HG02678 (cell line): ENCODE measurements around the gene RBCK1.
"Not testable (repeated sequence)": the region's sequence is repeated elsewhere in the genome, so short reads cannot be mapped to it uniquely, and the experiment has no call there.

Source experiments
- ATAC-seq: cut with Tn5 transposase; IDR thresholded peaks from one replicate; pipeline ENCODE4 v1.9.1; 2021; ENCODE audit warnings: mild to moderate bottlenecking, moderate library complexity; ENCODE audit not compliant: unreplicated experiment

RBCK1 gene

DNA sequence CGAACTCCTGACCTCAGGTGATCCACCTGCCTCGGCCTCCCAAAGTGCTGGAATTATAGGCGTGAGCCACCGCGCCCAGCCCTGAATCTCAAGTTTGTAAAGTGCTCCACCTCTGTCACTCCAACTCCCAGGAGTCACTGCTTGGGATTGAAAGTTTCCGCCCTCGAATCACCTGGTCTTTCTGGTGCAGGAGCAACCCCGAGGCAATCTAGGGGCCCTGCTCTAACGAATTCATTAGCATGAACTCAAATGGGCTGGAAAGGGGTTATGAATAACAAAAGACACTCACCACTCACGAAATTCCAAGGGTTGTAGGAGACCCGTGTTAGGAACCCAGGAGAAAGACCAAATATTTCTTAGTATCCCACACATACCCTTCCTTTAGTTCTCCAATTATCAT lies 26.1 kb downstream of the RBCK1 start:
- ATAC-seq: no peak

DNA sequence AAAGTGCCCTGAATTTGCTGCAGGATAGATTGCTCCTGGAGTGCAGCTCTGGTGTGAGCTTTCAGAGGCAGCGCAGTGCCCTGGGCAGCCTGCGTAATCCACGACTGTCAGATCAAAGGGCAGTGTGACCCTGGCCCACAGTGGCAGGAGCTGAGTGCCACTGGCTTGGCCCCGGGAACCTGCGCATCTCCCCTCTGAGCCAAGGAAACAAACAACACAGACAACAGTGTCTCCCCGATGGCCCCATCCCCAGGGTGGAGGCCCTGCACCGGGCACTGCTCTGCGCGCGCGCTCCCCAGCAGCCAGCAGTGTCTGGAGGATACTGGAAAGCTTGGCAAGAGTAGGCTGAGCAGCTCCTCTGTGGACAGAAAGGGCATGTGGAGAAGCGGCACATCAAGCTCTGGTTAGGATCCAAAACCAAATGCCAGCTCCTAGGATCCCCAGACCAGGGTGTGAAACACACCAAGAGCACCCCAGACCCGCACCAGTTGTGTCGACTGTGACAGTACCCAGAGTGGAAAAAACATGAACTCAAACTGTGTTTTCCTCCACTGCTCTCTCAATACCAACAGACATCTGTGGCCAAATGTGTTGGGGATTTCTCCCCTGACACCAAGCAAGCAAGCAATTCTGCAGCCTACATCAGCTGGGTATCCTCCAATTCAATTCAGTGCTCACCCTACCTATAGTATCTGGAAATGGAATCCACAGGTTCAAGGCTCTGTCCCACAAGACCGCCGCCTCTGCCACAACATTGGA lies 26.7 kb downstream of the RBCK1 start:
- no peak for ATAC-seq

DNA sequence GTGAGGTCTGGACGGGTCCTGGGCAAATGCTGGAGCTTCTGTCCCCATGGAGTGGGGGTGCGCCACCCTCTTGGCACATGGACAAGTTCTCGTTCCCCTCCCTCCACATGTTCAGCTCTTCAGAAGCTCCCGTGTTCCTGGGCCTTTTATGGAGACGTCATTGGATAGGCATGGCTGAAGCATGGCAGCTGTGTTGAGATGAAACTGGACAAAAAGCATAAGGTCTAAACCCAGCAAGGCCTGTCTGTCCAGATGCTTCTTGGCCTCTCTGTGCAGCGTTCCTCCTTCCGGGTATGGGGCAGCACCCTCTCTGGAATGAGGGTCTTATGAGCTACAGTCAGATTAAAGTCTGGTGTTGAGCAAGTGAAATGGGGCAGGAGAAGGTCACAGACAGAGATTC lies 27.5 kb downstream of the RBCK1 start:
- ATAC-seq: no peak

DNA sequence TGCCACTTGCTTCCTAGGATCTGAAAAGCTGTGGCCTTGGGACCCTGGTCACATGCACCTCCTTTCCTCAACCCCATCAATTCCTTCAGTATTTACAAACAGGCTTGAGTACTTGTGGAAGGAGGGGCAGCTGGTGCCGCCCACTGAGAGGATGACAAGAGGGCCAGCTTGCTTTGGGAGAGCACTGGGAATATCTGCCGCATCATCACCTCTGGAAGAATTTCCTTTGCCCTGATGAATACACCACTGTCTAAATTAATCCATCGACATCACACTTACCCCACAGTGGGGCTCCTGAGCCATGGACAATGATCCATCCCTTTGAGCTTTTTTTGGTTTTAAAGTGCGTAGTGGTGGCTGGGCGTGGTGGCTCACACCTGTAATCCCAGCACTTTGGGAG lies 28.4 kb downstream of the RBCK1 start:
- ATAC-seq: no peak

DNA sequence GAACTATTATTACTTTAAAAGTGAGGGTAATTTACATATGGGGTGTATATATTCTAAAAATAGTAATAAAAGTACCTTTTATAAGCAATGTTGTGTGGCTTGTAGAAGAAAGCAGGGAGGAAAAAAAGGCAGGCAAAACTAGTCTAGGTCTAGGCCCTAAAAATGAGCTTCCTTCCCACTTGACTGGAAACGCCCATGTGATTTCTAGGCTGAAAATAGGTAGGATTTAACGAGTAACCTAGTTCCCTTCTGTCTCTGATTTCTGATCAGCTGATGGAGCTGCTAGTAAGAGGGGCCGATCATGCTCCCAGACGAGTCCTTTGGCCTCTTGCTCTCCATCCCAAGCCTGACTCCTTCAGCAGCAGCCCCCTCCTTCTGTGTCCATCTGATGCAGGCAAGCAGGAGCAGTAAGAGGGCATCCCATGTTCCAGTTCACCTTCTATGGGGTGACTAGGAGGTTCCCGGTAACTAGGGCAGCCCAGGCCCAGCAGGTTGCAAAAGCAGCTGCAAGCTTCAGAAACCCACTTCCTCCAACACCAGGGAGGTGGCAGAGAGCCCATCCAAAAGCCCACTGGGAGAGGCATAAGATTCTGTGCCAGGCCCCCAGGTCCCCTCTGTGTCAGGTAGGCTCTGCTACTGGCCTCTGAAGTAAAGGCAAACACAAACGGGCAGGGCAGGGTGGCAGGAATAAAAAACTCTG lies 29.8 kb downstream of the RBCK1 start:
- no peak for ATAC-seq

DNA sequence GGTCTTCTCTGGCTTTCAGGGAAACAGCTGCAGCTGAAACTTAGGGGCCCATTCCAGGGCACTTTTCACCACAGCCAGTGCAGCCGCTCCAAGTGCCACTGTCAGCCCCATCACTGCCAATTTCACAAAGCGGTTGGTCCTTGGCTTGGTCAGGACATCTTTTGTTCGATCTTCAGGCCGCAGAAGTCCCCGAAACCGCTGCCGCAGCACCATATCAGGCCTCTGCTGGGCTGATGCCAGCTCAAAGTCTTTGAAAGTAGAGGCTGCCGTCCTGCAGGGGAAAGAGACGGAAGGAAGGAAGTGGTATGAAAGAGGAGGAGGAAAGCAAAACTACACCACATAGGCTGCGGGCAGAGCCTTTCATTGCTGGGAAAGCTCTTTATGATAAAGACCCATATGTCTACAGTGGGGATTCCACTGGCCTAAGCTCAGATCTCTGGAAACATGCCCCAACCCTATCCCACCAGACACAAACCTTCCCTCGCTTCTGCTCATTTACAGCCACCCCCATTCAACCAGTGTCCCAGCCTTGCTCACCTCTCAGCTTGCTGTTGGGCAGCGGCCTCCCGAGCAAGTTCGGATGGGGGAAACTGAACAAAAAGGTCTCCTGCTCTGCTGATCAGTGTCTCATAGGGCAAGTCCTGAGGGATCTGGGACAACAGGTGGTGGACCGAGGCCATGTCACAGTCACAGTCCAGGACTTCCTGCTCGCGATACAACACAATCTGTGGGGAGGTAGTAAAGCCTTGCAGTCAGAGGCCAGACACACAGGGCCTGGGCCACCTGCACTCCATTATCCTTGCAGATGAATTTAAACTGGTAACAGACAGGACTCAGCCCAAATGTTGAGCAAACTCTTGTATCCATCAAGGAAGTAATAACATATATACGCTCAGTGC lies 30.7 kb downstream of the RBCK1 start:
- ATAC-seq: peak; percentile 60

DNA sequence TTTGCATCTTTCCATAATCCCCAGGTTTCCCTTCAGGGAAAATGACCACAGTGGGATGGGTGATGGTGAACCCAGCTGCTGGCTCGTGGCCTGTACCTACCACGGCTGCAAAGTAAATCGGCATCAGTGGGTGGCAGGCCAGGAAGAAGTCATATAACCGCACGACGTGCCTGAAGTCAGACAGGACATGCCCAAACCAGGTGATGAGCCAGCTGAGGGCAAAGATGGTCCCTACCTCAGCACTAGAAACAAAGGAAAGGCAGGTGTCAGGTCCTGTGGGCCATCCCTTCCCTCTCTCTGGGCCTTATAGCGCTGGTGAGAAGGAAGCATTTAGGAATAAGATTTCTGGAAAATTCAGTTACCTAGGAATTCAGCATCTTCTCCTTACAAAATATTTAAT lies 32.0 kb downstream of the RBCK1 start:
- no peak for ATAC-seq

DNA sequence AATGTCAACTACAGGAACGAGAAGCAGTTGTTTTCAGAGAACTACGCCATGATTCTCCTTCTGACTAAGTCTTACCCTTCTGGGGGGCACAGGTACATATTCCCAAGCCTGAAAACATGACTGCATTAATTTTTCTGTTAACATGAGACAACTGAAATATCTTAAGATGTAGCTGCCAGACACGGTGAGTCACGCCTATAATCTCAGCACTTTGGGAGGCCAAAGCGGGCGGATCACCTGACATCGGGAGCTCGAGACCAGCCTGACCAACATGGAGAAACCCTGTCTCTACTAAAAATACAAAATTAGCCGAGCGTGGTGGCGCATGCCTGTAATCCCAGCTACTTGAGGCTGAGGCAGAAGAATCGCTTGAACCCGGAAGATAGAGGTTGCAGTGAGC lies 32.5 kb downstream of the RBCK1 start:
- no peak for ATAC-seq

DNA sequence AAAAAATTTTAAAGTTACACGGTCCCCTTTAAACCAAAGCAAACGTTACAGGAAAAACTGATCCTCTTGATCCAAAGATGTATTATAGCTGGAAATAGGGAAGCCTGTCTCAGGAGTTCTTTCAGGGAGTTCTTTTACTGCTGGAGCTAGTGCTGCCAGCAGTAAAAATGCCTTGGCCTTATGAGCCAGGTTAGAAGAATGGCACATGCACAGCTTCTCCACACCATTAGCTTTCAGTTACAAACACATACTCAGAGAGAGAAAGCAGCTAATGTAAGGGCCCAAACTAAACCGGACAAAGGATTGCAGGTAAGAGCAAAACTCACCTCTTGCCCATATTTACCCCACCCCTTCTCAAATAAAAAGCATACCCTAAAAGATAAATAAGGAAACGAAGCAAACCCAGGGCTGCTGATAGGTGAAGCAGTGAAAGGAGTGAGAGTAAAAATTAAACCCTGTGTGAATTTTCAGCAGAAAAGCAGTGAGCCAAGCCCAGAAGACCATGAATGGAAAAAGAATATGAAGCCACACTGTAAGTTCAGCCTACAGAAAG lies 35.2 kb downstream of the RBCK1 start:
- ATAC-seq: no peak

DNA sequence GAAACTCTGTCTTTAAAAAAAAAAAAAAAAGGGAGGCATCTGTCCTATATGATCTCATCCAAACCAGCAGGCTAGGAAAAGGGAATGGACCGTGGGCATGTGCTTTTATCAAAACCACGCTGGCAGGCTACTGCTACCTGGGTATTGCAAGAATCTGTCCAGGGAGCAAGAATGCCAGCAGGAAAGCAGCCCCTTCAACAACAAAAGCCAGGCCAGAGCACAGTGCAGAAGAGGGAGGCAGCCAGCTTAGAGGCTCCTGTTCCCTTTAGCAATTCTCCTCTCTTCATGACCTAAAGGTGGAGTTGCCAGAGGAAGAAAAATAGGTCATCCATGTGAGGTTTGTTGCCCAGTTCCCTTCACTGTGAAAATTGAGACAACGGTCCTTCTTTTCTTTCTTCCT lies 36.0 kb downstream of the RBCK1 start:
- ATAC-seq: no peak

DNA sequence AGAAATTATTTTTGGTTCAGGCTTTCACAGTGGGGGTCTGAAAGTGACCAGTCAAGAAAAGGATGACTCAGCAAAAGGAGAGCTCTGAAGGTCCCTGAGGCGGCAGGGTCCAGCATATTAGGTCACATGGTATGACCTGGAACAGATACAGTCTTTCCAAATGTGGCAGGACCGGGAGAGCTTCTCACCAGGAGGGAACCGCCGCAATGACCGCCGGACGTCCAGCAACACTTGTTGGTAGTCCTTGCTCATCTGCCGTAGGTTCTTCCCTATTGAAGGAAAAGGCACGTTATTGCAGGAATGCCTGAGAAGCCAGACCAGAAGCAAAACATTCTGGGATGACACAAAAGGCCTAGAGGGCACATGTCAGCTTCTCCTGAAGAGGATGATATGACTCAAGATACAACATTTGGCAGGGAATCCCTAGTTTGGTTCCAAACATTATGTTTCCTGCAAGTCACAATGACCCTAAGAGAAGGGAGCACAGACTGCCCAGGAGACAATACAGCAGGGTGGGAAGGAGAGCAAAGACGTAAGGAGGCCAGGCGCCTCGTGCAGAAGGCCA lies 36.8 kb downstream of the RBCK1 start:
- ATAC-seq: no peak

DNA sequence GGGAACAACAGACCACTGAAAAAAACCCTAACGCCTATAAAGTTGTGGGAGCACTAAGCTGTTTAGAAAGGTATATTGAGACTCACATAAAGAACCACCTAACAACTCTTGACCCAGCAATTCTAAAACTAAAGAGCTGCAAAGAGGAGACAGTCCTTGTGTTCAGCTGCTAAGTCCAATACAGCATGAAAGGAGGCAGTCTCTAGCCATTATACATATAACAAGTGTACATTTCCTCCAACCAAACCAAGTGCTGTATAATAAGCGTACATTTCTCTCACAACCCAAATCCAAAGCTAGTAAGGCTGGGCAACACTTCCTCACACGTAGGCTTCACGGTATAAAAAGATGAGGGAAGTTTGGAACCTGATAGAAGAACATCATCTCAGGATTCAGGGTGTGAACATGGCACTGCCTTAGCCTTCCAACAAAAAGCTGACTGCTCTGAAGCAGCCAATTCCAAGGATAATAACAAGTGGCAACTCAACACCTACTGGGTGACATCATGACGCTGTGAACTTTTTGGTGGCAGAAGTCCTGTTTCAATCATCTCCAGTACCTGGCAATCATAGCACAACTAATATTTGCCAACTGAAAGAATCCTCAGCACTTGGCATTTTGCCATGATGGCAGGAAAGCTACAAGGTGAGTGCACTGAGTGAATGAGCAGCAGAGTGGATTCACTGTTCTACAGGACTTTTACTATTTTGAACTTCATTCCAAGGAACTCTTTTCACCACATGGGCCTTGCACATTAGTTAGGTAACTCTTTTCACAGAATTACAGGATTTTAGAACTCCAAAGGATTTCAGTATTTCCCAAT lies 37.6 kb downstream of the RBCK1 start:
- ATAC-seq: no peak

DNA sequence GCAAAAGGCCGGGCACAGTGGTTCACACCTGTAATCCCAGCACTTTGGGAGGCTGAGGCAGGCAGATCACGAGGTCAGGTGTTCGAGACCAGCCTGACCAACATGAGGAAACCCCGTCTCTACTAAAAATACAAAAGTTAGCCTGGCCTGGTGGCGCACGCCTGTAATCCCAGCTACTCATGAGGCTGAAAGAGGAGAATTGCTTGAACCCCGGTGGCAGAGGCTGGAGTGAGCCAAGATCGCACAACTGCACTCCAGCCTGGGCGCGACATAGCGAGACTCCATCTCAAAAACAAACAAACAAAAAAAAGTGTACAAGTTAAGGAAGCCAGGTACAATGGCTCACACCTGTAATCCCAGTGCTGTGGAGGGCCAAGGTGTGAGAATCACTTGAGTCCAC lies 43.9 kb downstream of the RBCK1 start:
- ATAC-seq: not testable (repeated sequence)

DNA sequence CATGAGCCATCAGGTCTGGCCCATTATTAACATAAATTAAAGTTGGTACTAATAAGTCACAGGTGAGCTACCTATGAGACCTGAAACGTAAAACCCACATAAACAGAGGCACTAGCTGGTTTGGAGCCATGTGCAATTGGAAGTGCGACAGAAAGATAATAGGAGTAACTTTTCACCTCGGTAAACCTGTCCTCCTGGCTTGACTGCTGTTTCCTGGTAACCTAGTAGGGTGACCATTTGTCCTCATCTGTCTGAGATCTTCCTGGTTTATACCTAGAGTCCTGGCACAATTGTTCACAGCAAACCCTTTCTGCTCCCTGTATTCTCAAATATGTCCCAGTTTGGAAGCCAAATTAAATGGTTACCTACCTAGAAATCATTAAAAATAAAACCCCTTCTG lies 46.9 kb downstream of the RBCK1 start:
- ATAC-seq: no peak

DNA sequence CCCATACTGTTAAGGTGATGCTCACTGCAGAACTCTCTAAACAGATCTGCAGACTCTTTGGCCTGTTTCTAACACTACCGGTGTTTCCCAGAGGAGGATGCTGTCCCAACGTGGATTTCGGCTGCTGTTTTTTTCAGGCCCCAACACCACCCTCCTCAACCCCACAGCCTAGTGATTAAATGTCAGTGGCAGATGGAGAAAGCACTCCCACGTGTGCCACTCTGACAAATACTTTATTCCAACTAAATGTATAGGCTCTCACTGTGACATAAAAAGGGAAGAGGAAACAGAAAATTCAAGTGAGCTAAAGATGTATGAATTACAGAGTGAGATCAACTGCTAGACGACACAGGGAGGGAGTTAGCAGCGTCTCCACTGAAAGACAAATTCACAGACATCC lies 50.7 kb downstream of the RBCK1 start:
- no peak for ATAC-seq

DNA sequence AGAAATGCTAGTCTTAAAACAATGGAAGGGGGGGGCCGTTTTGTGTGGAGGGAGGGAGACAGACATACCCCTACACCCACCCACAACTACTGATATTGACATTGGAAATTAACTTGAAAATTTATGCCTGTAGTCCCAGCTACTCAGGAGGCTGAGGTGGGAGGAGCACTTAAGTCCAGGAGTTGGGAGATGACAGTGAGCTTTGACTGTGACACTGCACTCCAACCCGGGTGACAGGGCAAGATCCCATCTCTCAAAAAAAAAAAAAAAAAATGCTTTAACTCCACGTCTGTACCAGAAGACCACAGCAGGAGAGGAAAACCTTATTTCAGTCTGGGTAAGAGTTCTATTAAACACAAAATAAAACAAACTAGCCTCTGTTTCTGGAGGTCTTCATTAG lies 52.1 kb downstream of the RBCK1 start:
- no peak for ATAC-seq

DNA sequence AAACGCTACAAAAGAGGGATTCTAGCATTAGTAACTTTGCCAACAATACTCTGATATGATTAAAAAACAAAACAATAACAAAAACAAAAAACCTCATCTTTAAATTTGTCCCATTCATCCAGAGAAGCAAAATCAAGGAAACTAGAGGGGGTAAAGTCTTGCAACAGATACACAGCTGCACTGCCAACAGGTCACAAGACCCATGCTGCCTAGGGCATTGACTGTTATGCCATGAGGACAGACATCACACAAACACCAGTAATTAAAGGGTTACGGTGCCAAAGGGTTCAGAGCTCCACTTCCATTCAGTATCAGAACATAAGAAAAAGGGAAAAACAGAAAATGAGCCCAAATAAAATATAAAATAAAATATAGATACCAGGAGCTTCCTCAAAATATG lies 52.6 kb downstream of the RBCK1 start:
- no peak for ATAC-seq

DNA sequence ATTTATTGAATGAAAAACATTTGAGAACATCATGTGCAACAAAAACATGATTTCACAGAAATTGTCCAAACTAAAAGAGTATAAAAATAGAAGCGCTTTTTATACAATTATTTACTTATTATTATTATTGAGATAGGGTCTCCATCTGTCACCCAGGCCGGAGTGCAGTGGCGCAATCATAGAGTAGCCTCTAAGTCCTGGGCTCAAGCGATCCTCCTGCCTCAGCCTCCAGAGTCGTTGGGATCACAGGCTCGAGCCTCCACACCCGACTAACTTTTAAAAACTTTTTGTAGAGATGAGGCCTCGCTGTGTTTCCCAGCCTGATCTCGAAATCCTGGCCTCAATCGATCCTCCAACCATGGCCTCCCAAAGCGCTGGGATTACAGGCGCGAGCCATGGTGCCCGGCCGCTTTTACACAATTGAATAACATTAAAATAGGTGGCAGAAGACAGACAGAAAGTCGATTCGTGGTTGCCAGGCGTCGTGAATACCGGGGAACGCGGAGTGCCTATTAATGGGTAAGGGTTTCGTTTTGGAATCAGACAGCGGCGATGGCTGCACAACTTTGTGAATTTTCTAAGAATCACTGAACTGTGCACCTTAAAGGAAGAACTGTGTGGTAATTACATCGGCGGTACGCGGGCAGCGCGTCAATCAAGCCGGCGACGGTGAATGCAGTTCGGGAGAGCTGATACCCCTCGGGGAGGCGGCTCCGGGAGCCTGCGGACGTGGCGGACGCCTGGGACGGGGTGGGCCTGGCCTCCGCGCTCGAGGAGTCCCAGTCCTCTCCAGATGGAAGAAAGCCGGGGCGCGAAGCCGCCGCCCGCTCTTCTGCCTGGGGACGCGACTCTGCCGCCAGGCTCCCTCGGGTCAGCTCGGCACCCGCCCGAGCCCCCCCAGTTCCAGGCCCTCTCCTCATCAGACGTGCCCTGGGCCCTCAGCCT lies 53.4 kb downstream of the RBCK1 start:
- peak; percentile 37 for ATAC-seq
